ENCODE measurements around the gene NDST4. TPM values are rescaled to one million over a fixed set of nuclear protein-coding genes. Genes with fewer than 3 reads are reported as not detected.

Gene NDST4
- total and polyA plus RNA-seq, 4 donors, result not detected

GRCh38 chr4:114907568-114907967, 205.9 kb downstream of the NDST4 start:
- no peak overlapping the region for H3K27ac ChIP-seq (ENCODE audit: low read depth in 1 of 2, low read length in 2 of 2)
- H3K9me3 ChIP-seq (ENCODE audit: control insufficient read depth in 4 of 4, low read length in 3 of 4), result no peaks in the 10 kb centered on the region
- WGBS, result 31% methylated on average over 2 of the region's 2 CpGs
- H3K4me3 ChIP-seq (ENCODE audit: low read depth in 1 of 3, low read length in 3 of 3), result no peak overlapping the region
- TF ChIP-seq GABPA (IDR thresholded peaks at IDR 0.05 in 1 of 2, conservative IDR thresholded peaks at IDR 0.05 in 1 of 2), result no peak
- TF ChIP-seq NR2F2 (IDR thresholded peaks at IDR 0.05), result no peak
- TF ChIP-seq JUND (IDR thresholded peaks at IDR 0.05), result no peak
- no peak for TF ChIP-seq HNF4A (conservative IDR thresholded peaks at IDR 0.05)
- no peak for TF ChIP-seq TAF1 (conservative IDR thresholded peaks at IDR 0.05)
- TF ChIP-seq FOXA2 (IDR thresholded peaks at IDR 0.05), result no peak
- TF ChIP-seq YY1 (IDR thresholded peaks at IDR 0.05), result no peak
- no peak for TF ChIP-seq CTCF (IDR thresholded peaks at IDR 0.05; ENCODE audit: low read depth, low read length, missing input control)
- TF ChIP-seq, protein P1, sequence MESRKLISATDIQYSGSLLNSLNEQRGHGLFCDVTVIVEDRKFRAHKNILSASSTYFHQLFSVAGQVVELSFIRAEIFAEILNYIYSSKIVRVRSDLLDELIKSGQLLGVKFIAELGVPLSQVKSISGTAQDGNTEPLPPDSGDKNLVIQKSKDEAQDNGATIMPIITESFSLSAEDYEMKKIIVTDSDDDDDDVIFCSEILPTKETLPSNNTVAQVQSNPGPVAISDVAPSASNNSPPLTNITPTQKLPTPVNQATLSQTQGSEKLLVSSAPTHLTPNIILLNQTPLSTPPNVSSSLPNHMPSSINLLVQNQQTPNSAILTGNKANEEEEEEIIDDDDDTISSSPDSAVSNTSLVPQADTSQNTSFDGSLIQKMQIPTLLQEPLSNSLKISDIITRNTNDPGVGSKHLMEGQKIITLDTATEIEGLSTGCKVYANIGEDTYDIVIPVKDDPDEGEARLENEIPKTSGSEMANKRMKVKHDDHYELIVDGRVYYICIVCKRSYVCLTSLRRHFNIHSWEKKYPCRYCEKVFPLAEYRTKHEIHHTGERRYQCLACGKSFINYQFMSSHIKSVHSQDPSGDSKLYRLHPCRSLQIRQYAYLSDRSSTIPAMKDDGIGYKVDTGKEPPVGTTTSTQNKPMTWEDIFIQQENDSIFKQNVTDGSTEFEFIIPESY (IDR thresholded peaks at IDR 0.05), result no peak
- no peak for TF ChIP-seq SP1 (IDR thresholded peaks at IDR 0.05)
- H3K36me3 ChIP-seq (ENCODE audit: control insufficient read depth in 4 of 4, insufficient read depth in 3 of 4, low read depth in 1 of 4, low read length in 3 of 4), result no peaks in the 10 kb centered on the region
- H3K9ac ChIP-seq (ENCODE audit: low read depth in 1 of 2, low read length in 2 of 2), result no peak overlapping the region
- DNase-seq (ENCODE audit: low spot score), result no peak
- H3K4me1 ChIP-seq (ENCODE audit: control insufficient read depth in 4 of 4, insufficient read depth in 4 of 4, low read length in 3 of 4), result no peaks in the 10 kb centered on the region
- H3K27me3 ChIP-seq (ENCODE audit: control insufficient read depth in 4 of 4, insufficient read depth in 4 of 4, low read length in 3 of 4), result no peaks in the 10 kb centered on the region

GRCh38 chr4:114905017-114905416, 208.4 kb downstream of the NDST4 start:
- no peak for DNase-seq (ENCODE audit: low spot score)
- no peaks in the 10 kb centered on the region for H3K36me3 ChIP-seq (ENCODE audit: control insufficient read depth in 4 of 4, insufficient read depth in 3 of 4, low read depth in 1 of 4, low read length in 3 of 4)
- H3K9me3 ChIP-seq (ENCODE audit: control insufficient read depth in 4 of 4, low read length in 3 of 4), result no peaks in the 10 kb centered on the region

DNA sequence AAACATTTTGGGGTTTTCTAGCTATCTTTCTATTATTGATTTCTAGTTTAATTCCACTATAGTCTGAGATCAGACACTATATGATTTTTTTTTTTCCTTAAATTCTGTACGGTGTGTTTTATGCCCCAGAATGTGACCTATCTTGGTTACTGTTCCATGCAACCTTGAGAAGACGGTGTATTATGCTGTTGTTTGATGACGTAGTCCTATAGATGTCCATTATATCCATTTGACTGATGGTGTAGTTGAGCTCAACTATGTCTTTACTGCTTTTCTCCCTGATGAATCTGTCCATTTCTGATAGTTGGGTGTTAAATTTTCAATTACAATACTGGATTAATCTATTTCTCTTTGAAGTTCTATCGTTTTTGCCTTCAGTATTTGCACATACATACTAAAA, 212.5 kb downstream of the NDST4 start:
- H3K4me1 ChIP-seq (ENCODE audit: control insufficient read depth in 4 of 4, insufficient read depth in 4 of 4, low read length in 3 of 4), result no peaks in the 10 kb centered on the region
- DNase-seq (ENCODE audit: low spot score), result no peak
- no peak overlapping the region for H3K9ac ChIP-seq (ENCODE audit: low read depth in 1 of 2, low read length in 2 of 2)
- H3K4me3 ChIP-seq (ENCODE audit: low read depth in 1 of 3, low read length in 3 of 3), result no peak overlapping the region
- H3K27ac ChIP-seq (ENCODE audit: low read depth in 1 of 2, low read length in 2 of 2), result no peak overlapping the region
- no peaks in the 10 kb centered on the region for H3K36me3 ChIP-seq (ENCODE audit: control insufficient read depth in 4 of 4, insufficient read depth in 3 of 4, low read depth in 1 of 4, low read length in 3 of 4)
- WGBS, result 69% methylated on average over 4 of the region's 4 CpGs
- H3K9me3 ChIP-seq (ENCODE audit: control insufficient read depth in 4 of 4, low read length in 3 of 4), result no peaks in the 10 kb centered on the region
- H3K27me3 ChIP-seq (ENCODE audit: control insufficient read depth in 4 of 4, insufficient read depth in 4 of 4, low read length in 3 of 4), result peaks cover 0 to 2% (median under 1%) of the 10 kb centered on the region in 4 donors
- TF ChIP-seq, protein P1 (IDR thresholded peaks at IDR 0.05), result no peak
- TF ChIP-seq ATF3 (IDR thresholded peaks at IDR 0.05) (no peak), NR2F2 (IDR thresholded peaks at IDR 0.05) (no peak), EGR1 (IDR thresholded peaks at IDR 0.05; ENCODE audit: low read depth in 2 of 2) (no peak), RAD21 (IDR thresholded peaks at IDR 0.05) (no peak), RXRA (IDR thresholded peaks at IDR 0.05) (no peak), REST (IDR thresholded peaks at IDR 0.05) (no peak), SP1 (IDR thresholded peaks at IDR 0.05) (no peak), TAF1 (conservative IDR thresholded peaks at IDR 0.05) (no peak), JUND (IDR thresholded peaks at IDR 0.05) (no peak), CTCF (IDR thresholded peaks at IDR 0.05; ENCODE audit: low read depth, low read length, missing input control) (no peak), GABPA (IDR thresholded peaks at IDR 0.05 in 1 of 2, conservative IDR thresholded peaks at IDR 0.05 in 1 of 2) (no peak), YY1 (IDR thresholded peaks at IDR 0.05) (no peak), HNF4A (conservative IDR thresholded peaks at IDR 0.05) (no peak)

More at GRCh38 chr4:114905017-114905416, 208.4 kb downstream of the NDST4 start:
- no peaks in the 10 kb centered on the region for H3K4me1 ChIP-seq (ENCODE audit: control insufficient read depth in 4 of 4, insufficient read depth in 4 of 4, low read length in 3 of 4)
- no peak overlapping the region for H3K4me3 ChIP-seq (ENCODE audit: low read depth in 1 of 3, low read length in 3 of 3)
- no peak for TF ChIP-seq YY1 (IDR thresholded peaks at IDR 0.05)
- H3K27ac ChIP-seq (ENCODE audit: low read depth in 1 of 2, low read length in 2 of 2), result no peak overlapping the region
- peaks cover 0 to 2% (median 0%) of the 10 kb centered on the region in 4 donors for H3K27me3 ChIP-seq (ENCODE audit: control insufficient read depth in 4 of 4, insufficient read depth in 4 of 4, low read length in 3 of 4)
- no peak overlapping the region for H3K9ac ChIP-seq (ENCODE audit: low read depth in 1 of 2, low read length in 2 of 2)

Measured in liver (tissue), 9 donors.